AG09309 (cell line): Measurements from ENCODE around the gene TPGS2.
A peak's percentile ranks its signal among the peaks of the same experiment; 100 is the strongest.

Experiments
- DNase-seq: peaks from one replicate; pipeline ENCODE4 v3.0.0-alpha.2; 2010; ENCODE audit warnings: low read depth
- H3K4me3 ChIP-seq: 2 replicates; pipeline ENCODE4 v1.5.1; 2011; ENCODE audit warnings: mild to moderate bottlenecking, low read depth, low read length, moderate library complexity; ENCODE audit not compliant: control insufficient read depth
- TF ChIP-seq, protein P1 (sequence below): IDR thresholded peaks from 2 replicates; pipeline ENCODE4 v1.5.1; 2011; ENCODE audit warnings: mild to moderate bottlenecking, low read depth, low read length, inconsistent platforms; ENCODE audit not compliant: insufficient read depth, control insufficient read depth; ENCODE audit errors: missing control alignments

The TPGS2 gene

DNA sequence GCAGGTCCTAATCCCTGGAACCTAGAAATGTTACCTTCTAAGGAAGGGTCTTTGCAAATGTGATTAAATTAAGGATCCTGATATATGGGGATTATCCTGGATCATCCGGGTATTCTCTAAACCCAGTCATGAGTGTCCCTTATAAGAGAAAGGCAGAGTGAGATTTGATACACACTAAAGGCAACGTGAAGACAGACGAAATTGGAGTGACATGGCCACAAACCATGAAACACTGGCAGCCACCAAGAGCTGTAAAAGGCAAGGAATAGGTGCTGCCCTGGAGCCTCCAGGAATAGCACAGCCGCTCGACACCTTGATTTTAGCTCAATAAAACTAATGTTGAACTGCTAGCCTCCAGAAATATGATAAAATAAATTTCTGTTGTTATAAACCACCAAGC, 45.0 kb downstream of the TPGS2 start:
- no peak for DNase-seq
- TF ChIP-seq, protein P1, sequence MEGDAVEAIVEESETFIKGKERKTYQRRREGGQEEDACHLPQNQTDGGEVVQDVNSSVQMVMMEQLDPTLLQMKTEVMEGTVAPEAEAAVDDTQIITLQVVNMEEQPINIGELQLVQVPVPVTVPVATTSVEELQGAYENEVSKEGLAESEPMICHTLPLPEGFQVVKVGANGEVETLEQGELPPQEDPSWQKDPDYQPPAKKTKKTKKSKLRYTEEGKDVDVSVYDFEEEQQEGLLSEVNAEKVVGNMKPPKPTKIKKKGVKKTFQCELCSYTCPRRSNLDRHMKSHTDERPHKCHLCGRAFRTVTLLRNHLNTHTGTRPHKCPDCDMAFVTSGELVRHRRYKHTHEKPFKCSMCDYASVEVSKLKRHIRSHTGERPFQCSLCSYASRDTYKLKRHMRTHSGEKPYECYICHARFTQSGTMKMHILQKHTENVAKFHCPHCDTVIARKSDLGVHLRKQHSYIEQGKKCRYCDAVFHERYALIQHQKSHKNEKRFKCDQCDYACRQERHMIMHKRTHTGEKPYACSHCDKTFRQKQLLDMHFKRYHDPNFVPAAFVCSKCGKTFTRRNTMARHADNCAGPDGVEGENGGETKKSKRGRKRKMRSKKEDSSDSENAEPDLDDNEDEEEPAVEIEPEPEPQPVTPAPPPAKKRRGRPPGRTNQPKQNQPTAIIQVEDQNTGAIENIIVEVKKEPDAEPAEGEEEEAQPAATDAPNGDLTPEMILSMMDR, result no peak
- no peak overlapping the region for H3K4me3 ChIP-seq

DNA sequence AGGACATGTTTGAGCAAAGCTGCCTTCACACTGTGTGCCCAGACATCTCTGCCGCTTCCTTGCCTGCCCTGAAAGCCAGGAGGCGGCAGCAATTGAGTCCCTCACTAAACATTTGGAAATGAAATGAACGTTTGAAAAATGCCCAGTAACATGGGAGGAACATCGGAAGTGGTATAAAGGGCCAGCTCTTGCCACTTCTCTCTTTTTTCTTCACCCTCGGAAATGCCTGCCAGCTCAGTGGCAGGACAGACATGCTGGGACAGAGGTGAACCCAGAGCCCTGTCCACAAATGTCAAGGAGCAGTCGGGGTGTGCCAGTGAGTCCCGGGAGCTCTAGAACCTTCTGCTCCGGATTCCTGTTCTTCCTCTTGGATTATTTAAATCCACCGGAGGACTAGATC, 46.1 kb downstream of the TPGS2 start:
- H3K4me3 ChIP-seq, result no peak overlapping the region
- no peak for DNase-seq

DNA sequence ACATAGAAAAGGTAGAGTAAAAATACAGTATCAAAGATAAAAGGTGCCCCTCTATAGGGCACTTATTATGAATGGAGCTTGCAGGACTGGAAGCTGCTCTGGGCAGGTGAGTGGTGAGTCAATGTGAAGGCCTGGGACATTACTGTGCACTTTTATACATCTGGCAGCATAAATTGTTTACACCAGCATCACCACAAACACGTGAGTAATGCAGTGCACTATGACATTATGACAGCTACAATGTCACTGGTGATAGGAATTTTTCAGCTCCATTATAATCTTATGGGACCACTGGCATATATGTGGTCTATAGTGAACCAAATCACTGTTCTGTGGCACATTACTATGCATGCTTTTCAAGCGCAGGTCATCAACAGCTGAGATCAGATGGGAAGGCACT, 48.1 kb downstream of the TPGS2 start:
- DNase-seq, result no peak
- no peak overlapping the region for H3K4me3 ChIP-seq
- TF ChIP-seq, protein P1, result no peak

More for the DNA sequence above, 46.1 kb downstream of the TPGS2 start:
- TF ChIP-seq, protein P1, result no peak

DNA sequence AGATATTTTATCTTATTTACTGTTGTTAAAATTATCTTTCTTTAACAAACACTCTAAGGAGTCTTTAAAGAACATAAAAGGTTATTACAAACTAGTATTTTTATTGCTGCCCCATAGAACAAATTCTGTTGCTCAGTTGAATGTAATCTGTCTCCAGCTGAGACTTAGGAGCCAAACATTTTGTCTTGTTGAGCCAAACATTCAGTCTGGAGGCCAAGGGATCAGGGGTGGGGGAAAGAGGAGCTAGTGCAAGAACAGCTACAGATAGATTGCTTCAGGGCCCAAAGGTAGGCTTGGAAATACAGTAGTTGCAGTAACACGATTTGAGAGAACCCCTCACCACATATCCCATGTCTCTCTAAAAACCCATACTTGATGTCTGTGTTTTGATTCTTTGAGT, 51.2 kb downstream of the TPGS2 start:
- DNase-seq, result no peak
- H3K4me3 ChIP-seq, result no peak overlapping the region
- TF ChIP-seq, protein P1, result no peak

DNA sequence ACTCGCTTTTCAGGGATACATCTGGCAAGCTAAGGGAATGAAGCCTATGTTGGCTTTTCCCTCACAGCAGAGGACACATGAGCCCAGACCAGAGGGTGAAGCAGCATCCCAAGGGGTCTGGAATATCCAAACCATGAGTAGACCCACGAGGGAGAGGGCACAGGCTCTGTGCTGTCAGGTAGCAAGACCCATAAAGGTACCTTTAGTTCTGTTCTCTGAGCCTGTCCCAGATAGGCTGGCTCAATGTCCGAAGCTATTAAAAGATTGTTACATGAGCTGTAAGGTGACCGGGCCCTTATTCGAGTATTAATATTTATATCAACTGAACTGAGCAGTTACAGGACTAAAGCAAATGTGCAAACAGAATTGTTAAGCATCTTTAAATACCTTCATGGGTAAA, 52.2 kb downstream of the TPGS2 start:
- DNase-seq, result no peak
- H3K4me3 ChIP-seq, result no peak overlapping the region
- TF ChIP-seq, protein P1, result no peak

DNA sequence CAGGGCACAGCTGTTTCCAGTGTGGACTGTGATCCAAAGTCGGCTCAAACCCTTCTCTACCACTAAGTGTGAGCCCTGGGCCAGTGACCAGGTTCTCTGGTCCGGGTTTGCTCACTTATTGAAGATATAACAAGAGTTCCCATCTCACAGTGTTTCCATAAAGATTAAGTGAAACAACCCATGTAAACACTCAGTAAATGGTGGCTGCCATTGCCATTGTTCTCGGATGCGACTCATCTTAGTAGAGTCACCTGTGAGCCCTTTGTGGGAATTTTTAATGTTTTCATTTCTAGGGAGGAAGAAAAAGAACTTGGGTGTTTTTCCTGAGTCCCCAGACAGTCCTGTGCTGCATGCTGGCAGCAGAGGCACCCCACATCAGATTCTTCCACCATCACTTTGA, 53.4 kb downstream of the TPGS2 start:
- TF ChIP-seq, protein P1, result no peak
- DNase-seq, result no peak
- no peak overlapping the region for H3K4me3 ChIP-seq

DNA sequence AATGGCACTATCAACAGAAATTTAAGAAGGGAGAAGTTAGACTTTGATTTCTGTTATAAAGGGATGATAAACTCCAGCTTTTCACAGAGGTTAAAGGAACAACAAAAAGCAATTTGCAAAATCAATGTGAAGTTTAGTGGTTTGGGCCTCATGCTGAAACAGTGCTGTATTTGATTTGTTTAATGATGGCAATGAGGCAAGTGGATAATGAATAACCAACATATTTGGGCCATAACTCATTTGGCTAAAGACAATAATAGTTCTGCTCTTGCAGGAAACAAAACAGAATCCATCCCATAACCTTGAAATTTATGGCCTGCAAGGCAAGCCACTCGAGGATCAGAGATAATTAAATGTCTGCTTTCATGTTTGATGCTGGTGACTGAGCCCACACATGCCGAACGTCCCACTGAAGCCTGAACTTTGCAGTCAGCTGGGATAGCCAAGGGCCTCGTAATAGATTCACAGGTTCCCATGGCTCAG, 56.5 kb downstream of the TPGS2 start:
- TF ChIP-seq, protein P1, result no peak
- no peak overlapping the region for H3K4me3 ChIP-seq
- peak; percentile 73 for DNase-seq
